H9 (cell line): ENCODE measurements around the gene TMEM123. TPM values are rescaled to one million over a fixed set of nuclear protein-coding genes. Genes with fewer than 3 reads are reported as not detected.

Experiments
- DNase-seq: peaks from one replicate; pipeline ENCODE4 v3.0.0-alpha.2; 2017
- H2AFZ ChIP-seq: one replicate; pipeline ENCODE4 v1.6.1; 2013; ENCODE audit warnings: mild to moderate bottlenecking, low read length, control low read depth, moderate library complexity
- H2AK5ac ChIP-seq: 2 replicates; pipeline ENCODE4 v1.6.1; 2013; ENCODE audit warnings: low read length, control low read depth, mixed read lengths; ENCODE audit not compliant: insufficient read length
- H2BK120ac ChIP-seq: one replicate; pipeline ENCODE4 v1.6.1; 2013; ENCODE audit warnings: low read depth, mild to moderate bottlenecking, low read length, control low read depth, inconsistent platforms; ENCODE audit not compliant: poor library complexity, severe bottlenecking
- H2BK12ac ChIP-seq: 2 replicates; pipeline ENCODE4 v1.6.1; 2013; ENCODE audit warnings: low read length, control low read depth, mixed read lengths, low read depth; ENCODE audit not compliant: insufficient read length
- H2BK15ac ChIP-seq: 2 replicates; pipeline ENCODE4 v1.6.1; 2013; ENCODE audit warnings: low read depth, low read length, control low read depth
- H2BK20ac ChIP-seq: one replicate; pipeline ENCODE4 v1.6.1; 2013; ENCODE audit warnings: low read depth, mild to moderate bottlenecking, low read length, control low read depth, inconsistent platforms; ENCODE audit not compliant: poor library complexity, severe bottlenecking
- H2BK5ac ChIP-seq: 2 replicates; pipeline ENCODE4 v1.6.1; 2013; ENCODE audit warnings: low read length, control low read depth, mixed read lengths; ENCODE audit not compliant: insufficient read length
- H3K14ac ChIP-seq: 2 replicates; pipeline ENCODE4 v1.6.1; 2013; ENCODE audit warnings: low read length, control low read depth; ENCODE audit not compliant: insufficient read depth
- H3K18ac ChIP-seq: 2 replicates; pipeline ENCODE4 v1.6.1; 2013; ENCODE audit warnings: low read depth, mild to moderate bottlenecking, mixed read lengths, low read length, control low read depth; ENCODE audit not compliant: insufficient read length
- H3K23ac ChIP-seq: 2 replicates; pipeline ENCODE4 v1.6.1; 2013; ENCODE audit warnings: low read length, control low read depth, mixed read lengths, low read depth; ENCODE audit not compliant: insufficient read length
- H3K23me2 ChIP-seq: 2 replicates; pipeline ENCODE4 v1.6.1; 2013; ENCODE audit warnings: low read depth, mild to moderate bottlenecking, mixed read lengths, low read length, control low read depth; ENCODE audit not compliant: insufficient read length, poor library complexity, severe bottlenecking
- H3K27ac ChIP-seq: 2 replicates; pipeline ENCODE4 v1.5.1; 2013; ENCODE audit warnings: low read length, control low read depth, mixed read lengths, low read depth; ENCODE audit not compliant: insufficient read length
- H3K27me3 ChIP-seq: 2 replicates; pipeline ENCODE4 v1.6.1; 2013; ENCODE audit warnings: low read length, control low read depth, inconsistent platforms; ENCODE audit not compliant: insufficient read depth
- H3K4ac ChIP-seq: 2 replicates; pipeline ENCODE4 v1.6.1; 2013; ENCODE audit warnings: low read depth, mild to moderate bottlenecking, control low read depth, inconsistent platforms, low read length, moderate library complexity
- H3K4me1 ChIP-seq: 2 replicates; pipeline ENCODE4 v1.6.1; 2013; ENCODE audit warnings: low read length, control low read depth, inconsistent platforms; ENCODE audit not compliant: insufficient read depth
- H3K4me2 ChIP-seq: 2 replicates; pipeline ENCODE4 v1.6.1; 2013; ENCODE audit warnings: low read length, control low read depth, mixed read lengths; ENCODE audit not compliant: insufficient read length, insufficient read depth
- H3K56ac ChIP-seq: 2 replicates; pipeline ENCODE4 v1.6.1; 2013; ENCODE audit warnings: low read depth, mild to moderate bottlenecking, mixed read lengths, low read length, control low read depth; ENCODE audit not compliant: insufficient read length
- H3K79me1 ChIP-seq: 2 replicates; pipeline ENCODE4 v1.6.1; 2013; ENCODE audit warnings: low read depth, mild to moderate bottlenecking, moderate library complexity, low read length, control low read depth, inconsistent platforms; ENCODE audit not compliant: insufficient read depth, poor library complexity, severe bottlenecking
- H3K79me2 ChIP-seq: 2 replicates; pipeline ENCODE4 v1.6.1; 2013; ENCODE audit warnings: low read length, control low read depth, inconsistent platforms; ENCODE audit not compliant: insufficient read depth
- H3K9ac ChIP-seq: 2 replicates; pipeline ENCODE4 v1.6.1; 2013; ENCODE audit warnings: low read length, control low read depth, mixed read lengths; ENCODE audit not compliant: insufficient read length; ENCODE audit errors: extremely low read depth
- H3K9me3 ChIP-seq: one replicate; pipeline ENCODE4 v1.6.1; 2013; ENCODE audit warnings: low read depth, low read length, inconsistent platforms; ENCODE audit not compliant: control insufficient read depth
- H3T11ph ChIP-seq: one replicate; pipeline ENCODE4 v1.6.1; 2013; ENCODE audit warnings: mild to moderate bottlenecking, low read length, control low read depth, inconsistent platforms
- H4K20me1 ChIP-seq: one replicate; pipeline ENCODE4 v1.6.1; 2013; ENCODE audit not compliant: control insufficient read depth, insufficient read length, insufficient read depth
- H4K5ac ChIP-seq: 2 replicates; pipeline ENCODE4 v1.6.1; 2013; ENCODE audit warnings: low read depth, mild to moderate bottlenecking, mixed read lengths, low read length, control low read depth; ENCODE audit not compliant: insufficient read length
- H4K8ac ChIP-seq: replicated peaks from 2 replicates; pipeline ENCODE4 v1.6.1; 2013; ENCODE audit warnings: low read length, control low read depth, mixed read lengths, low read depth; ENCODE audit not compliant: insufficient read length
- H4K91ac ChIP-seq: 2 replicates; pipeline ENCODE4 v1.6.1; 2013; ENCODE audit warnings: low read depth, mild to moderate bottlenecking, moderate library complexity, mixed read lengths, low read length, control low read depth; ENCODE audit not compliant: insufficient read length
- H3K27ac Mint-ChIP-seq, 3 experiments: 2 replicates in 2 of 3; 3 replicates in 1 of 3; pipeline ENCODE4 v1.8.0; 2020 to 2021; ENCODE audit warnings: mixed read lengths in 3 of 3, mild to moderate bottlenecking in 1 of 3, moderate library complexity in 1 of 3
- H3K27me3 Mint-ChIP-seq: 2 replicates; pipeline ENCODE4 v1.8.0; 2021; ENCODE audit warnings: low read depth, mild to moderate bottlenecking, moderate library complexity, mixed read lengths
- H3K36me3 Mint-ChIP-seq, 3 experiments: 2 replicates in 2 of 3; 3 replicates in 1 of 3; pipeline ENCODE4 v1.8.0; 2020 to 2021; ENCODE audit warnings: low read depth in 3 of 3, mixed read lengths in 3 of 3; ENCODE audit not compliant: insufficient read depth in 1 of 3
- H3K4me1 Mint-ChIP-seq, 2 experiments: 2 replicates each; pipeline ENCODE4 v1.8.0; 2020; ENCODE audit warnings: mixed read lengths in 2 of 2
- H3K4me3 Mint-ChIP-seq, 2 experiments: 2 replicates in 1 of 2; 3 replicates in 1 of 2; pipeline ENCODE4 v1.8.0; 2020 to 2021; ENCODE audit warnings: mild to moderate bottlenecking in 2 of 2, mixed read lengths in 2 of 2, moderate library complexity in 1 of 2
- H3K9me3 Mint-ChIP-seq, 2 experiments: 2 replicates in 1 of 2; 3 replicates in 1 of 2; pipeline ENCODE4 v1.8.0; 2020; ENCODE audit warnings: mild to moderate bottlenecking in 2 of 2, mixed read lengths in 2 of 2, moderate library complexity in 1 of 2
- CTCF ChIP-seq: fragments of 200-600 bp; sonication (generic); conservative IDR thresholded peaks from 3 replicates; pipeline ENCODE4 v1.8.0; 2021; ENCODE audit warnings: antibody characterized with exemption, mild to moderate bottlenecking
- WGBS: extraction: QIAGEN DNeasy Blood & Tissue Kit; methylation state at CpG from one replicate; pipeline ENCODE4 v1.1.7; 2013; ENCODE audit warnings: missing lambda C conversion rate, low lambda C conversion rate, mixed read lengths; ENCODE audit not compliant: insufficient read length; ENCODE audit errors: extremely low coverage; 5-methylcytosine and 5-hydroxymethylcytosine counted together
- total RNA-seq: library from RNA; stranded (reverse); gene quantifications from 2 replicates; pipeline ENCODE4 v1.2.1, GENCODE V29; 2021

TMEM123 gene
- total RNA-seq, 1 experiment from 2014 or later, result 76.7 TPM

- Histone ChIP-seq H3K79me2 (no peaks in the 10 kb centered on the region), H3K18ac (no peak overlapping the region), H2BK15ac (no peak overlapping the region), H2BK12ac (no peak overlapping the region), H2BK20ac (no peak overlapping the region), H3K23me2 (no peaks in the 10 kb centered on the region), H4K5ac (no peak overlapping the region), H3K27ac (no peak overlapping the region), H3K4ac (no peak overlapping the region), H3K4me2 (no peak overlapping the region), H4K8ac (no peak overlapping the region), H4K91ac (no peak overlapping the region), H4K20me1 (no peaks in the 10 kb centered on the region), H2BK5ac (no peak overlapping the region), H2AFZ (no peak overlapping the region), H3K9ac (no peak overlapping the region), H3K27me3 (no peaks in the 10 kb centered on the region), H2BK120ac (no peak overlapping the region), H3K56ac (no peak overlapping the region), H3K79me1 (no peaks in the 10 kb centered on the region), H3K9me3 (no peaks in the 10 kb centered on the region), H3T11ph (no peak overlapping the region), H3K14ac (no peak overlapping the region), H2AK5ac (no peak overlapping the region), H3K23ac (no peak overlapping the region), H3K4me1 (no peaks in the 10 kb centered on the region)
- Mint-ChIP-seq H3K4me3 (no peak overlapping the region), H3K9me3 (no peaks in the 10 kb centered on the region; a peak in 1 of 5 replicates), H3K27ac (no peak overlapping the region), H3K27me3 (no peaks in the 10 kb centered on the region), H3K36me3 (peaks cover 0 to 27% (median 15%) of the 10 kb centered on the region in 3 experiments; a peak in 4 of 7 replicates), H3K4me1 (peaks cover 16 to 22% of the 10 kb centered on the region in 2 experiments)
- no peak for TF ChIP-seq CTCF
- DNase-seq, result no peak
- no CpG with 5 or more reads among the region's 8 CpGs for WGBS
These were observed 65.4 kb downstream of the TMEM123 start for GRCh38 chr11:102387043-102387781.
